Stimulated activated naive CD4-positive, alpha-beta T cell treated with Interleukin-2 at 50 U/mL for 16 hours (primary cell): Measurements from ENCODE around the gene CTXND1.
"Not testable (repeated sequence)": the region's sequence is repeated elsewhere in the genome, so short reads cannot be mapped to it uniquely, and the experiment has no call there.

Experiments
- DNase-seq: peaks from one replicate; lab custom pipeline; 2025; lab: John Stamatoyannopoulos, UW

The CTXND1 gene

GRCh38 chr15:80159811-80160569 lies 92.0 kb downstream of the CTXND1 start:
- DNase-seq, result no peak

GRCh38 chr15:80159301-80159700 lies 92.7 kb downstream of the CTXND1 start:
- DNase-seq, result no peak

GRCh38 chr15:80157215-80157614 lies 94.8 kb downstream of the CTXND1 start:
- no peak for DNase-seq

GRCh38 chr15:80156176-80156720 lies 95.8 kb downstream of the CTXND1 start:
- no peak for DNase-seq

GRCh38 chr15:80155378-80156175 lies 96.4 kb downstream of the CTXND1 start:
- DNase-seq, result not testable (repeated sequence)

- no peak for DNase-seq
Measured at GRCh38 chr15:80155001-80155377, 97.0 kb downstream of the CTXND1 start.

GRCh38 chr15:80154336-80154735 lies 97.7 kb downstream of the CTXND1 start:
- DNase-seq, result no peak

GRCh38 chr15:80153900-80154299 lies 98.1 kb downstream of the CTXND1 start:
- no peak for DNase-seq

- DNase-seq, result peak; percentile 61
Measured at GRCh38 chr15:80152896-80153876, 98.8 kb downstream of the CTXND1 start, which contains the start of gene FAH. FAH (plus strand) TSS chr15:80152999; CDS start chr15:80153055, 56 bp downstream.

GRCh38 chr15:80152180-80152895 lies 99.7 kb downstream of the CTXND1 start:
- peak; percentile 98 for DNase-seq

GRCh38 chr15:80151576-80151975 lies 100.4 kb downstream of the CTXND1 start:
- no peak for DNase-seq

GRCh38 chr15:80151148-80151547 lies 100.9 kb downstream of the CTXND1 start:
- no peak for DNase-seq
